WTC11 (cell line): Measurements from ENCODE around the gene RIPK3.

ENCODE experiments used
- ARID4B ChIP-seq: sonication (generic); formaldehyde crosslinking; IDR thresholded peaks from 2 replicates; pipeline ENCODE4 v1.8.0; 2023; ENCODE audit warnings: missing genetic modification reagents, mild to moderate bottlenecking, borderline replicate concordance
- JUN ChIP-seq: sonication (generic); formaldehyde crosslinking; IDR thresholded peaks from 2 replicates; pipeline ENCODE4 v1.8.0; 2023; ENCODE audit warnings: mild to moderate bottlenecking, missing genetic modification reagents
- NR1H2 ChIP-seq: sonication (generic); formaldehyde crosslinking; IDR thresholded peaks from 2 replicates; pipeline ENCODE4 v1.9.0; 2021; ENCODE audit warnings: mild to moderate bottlenecking, moderate library complexity, missing genetic modification reagents
- TEAD4 ChIP-seq: sonication (generic); formaldehyde crosslinking; IDR thresholded peaks from 2 replicates; pipeline ENCODE4 v1.8.0; 2022; ENCODE audit warnings: mild to moderate bottlenecking, missing genetic modification reagents
- ZBTB43 ChIP-seq: sonication (generic); formaldehyde crosslinking; IDR thresholded peaks from 2 replicates; pipeline ENCODE4 v1.8.1; 2023; ENCODE audit warnings: mild to moderate bottlenecking, missing genetic modification reagents
- ZNF532 ChIP-seq: fragments of 250-450 bp; sonication (Bioruptor Pico); IDR thresholded peaks from 2 replicates; pipeline ENCODE4 v1.9.0; 2021; ENCODE audit warnings: mild to moderate bottlenecking, borderline replicate concordance
- TF ChIP-seq, protein P1 (sequence below): sonication (generic); formaldehyde crosslinking; IDR thresholded peaks from 2 replicates; pipeline ENCODE4 v1.8.0; 2023; ENCODE audit warnings: missing genetic modification reagents
- TF ChIP-seq, protein P2 (sequence below): fragments of 200-600 bp; IDR thresholded peaks from 2 replicates; pipeline ENCODE4 v1.8.0; 2022; ENCODE audit warnings: antibody characterized with exemption
- TF ChIP-seq, protein P3 (sequence below): sonication (generic); formaldehyde crosslinking; IDR thresholded peaks from 2 replicates; pipeline ENCODE4 v1.8.0; 2022; ENCODE audit warnings: mild to moderate bottlenecking, missing genetic modification reagents
- TF ChIP-seq, protein P4 (sequence below): sonication (generic); formaldehyde crosslinking; IDR thresholded peaks from 2 replicates; pipeline ENCODE4 v1.8.1; 2023; ENCODE audit warnings: mild to moderate bottlenecking, missing genetic modification reagents, moderate library complexity

DNA sequence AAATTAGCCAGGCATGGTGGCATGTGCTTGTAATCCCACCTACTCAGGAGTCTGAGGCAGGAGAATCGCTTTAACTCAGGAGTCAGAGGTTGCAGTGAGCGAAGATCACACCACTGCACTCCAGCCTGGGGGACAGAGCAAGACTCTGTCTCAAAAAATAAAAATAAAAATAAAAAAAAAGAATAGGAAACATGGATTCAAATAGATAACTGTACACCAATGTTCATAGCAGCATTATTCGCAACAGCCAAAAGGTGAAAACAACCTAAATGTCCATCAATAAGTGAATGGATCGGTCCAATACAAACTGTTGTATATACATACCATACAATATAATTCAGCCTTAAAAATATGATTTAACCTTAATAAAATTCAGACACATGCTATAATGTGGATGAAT, 3.1 kb upstream of the RIPK3 start:
- TF ChIP-seq, protein P1, sequence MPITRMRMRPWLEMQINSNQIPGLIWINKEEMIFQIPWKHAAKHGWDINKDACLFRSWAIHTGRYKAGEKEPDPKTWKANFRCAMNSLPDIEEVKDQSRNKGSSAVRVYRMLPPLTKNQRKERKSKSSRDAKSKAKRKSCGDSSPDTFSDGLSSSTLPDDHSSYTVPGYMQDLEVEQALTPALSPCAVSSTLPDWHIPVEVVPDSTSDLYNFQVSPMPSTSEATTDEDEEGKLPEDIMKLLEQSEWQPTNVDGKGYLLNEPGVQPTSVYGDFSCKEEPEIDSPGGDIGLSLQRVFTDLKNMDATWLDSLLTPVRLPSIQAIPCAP (CRISPR knock-in tag), result no peak
- TF ChIP-seq, protein P2, sequence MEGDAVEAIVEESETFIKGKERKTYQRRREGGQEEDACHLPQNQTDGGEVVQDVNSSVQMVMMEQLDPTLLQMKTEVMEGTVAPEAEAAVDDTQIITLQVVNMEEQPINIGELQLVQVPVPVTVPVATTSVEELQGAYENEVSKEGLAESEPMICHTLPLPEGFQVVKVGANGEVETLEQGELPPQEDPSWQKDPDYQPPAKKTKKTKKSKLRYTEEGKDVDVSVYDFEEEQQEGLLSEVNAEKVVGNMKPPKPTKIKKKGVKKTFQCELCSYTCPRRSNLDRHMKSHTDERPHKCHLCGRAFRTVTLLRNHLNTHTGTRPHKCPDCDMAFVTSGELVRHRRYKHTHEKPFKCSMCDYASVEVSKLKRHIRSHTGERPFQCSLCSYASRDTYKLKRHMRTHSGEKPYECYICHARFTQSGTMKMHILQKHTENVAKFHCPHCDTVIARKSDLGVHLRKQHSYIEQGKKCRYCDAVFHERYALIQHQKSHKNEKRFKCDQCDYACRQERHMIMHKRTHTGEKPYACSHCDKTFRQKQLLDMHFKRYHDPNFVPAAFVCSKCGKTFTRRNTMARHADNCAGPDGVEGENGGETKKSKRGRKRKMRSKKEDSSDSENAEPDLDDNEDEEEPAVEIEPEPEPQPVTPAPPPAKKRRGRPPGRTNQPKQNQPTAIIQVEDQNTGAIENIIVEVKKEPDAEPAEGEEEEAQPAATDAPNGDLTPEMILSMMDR, result no peak
- TF ChIP-seq JUN, result no peak
- no peak for TF ChIP-seq TEAD4 (CRISPR knock-in tag)
- TF ChIP-seq, protein P3, sequence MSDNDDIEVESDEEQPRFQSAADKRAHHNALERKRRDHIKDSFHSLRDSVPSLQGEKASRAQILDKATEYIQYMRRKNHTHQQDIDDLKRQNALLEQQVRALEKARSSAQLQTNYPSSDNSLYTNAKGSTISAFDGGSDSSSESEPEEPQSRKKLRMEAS (CRISPR knock-in tag), result no peak
- no peak for TF ChIP-seq ARID4B (CRISPR knock-in tag)
- no peak for TF ChIP-seq ZBTB43 (CRISPR knock-in tag)
- TF ChIP-seq ZNF532 (CRISPR knock-in tag), result no peak
- no peak for TF ChIP-seq NR1H2 (CRISPR knock-in tag)
- TF ChIP-seq, protein P4, sequence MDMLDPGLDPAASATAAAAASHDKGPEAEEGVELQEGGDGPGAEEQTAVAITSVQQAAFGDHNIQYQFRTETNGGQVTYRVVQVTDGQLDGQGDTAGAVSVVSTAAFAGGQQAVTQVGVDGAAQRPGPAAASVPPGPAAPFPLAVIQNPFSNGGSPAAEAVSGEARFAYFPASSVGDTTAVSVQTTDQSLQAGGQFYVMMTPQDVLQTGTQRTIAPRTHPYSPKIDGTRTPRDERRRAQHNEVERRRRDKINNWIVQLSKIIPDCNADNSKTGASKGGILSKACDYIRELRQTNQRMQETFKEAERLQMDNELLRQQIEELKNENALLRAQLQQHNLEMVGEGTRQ (CRISPR knock-in tag), result no peak
